GM18951 (cell line): ENCODE results near the gene KRT80.
"Not testable (repeated sequence)": the region's sequence is repeated elsewhere in the genome, so short reads cannot be mapped to it uniquely, and the experiment has no call there.

Experiments used
- POLR2A ChIP-seq: IDR thresholded peaks from 4 replicates; pipeline ENCODE4 v1.6.1; 2011; ENCODE audit warnings: mild to moderate bottlenecking; ENCODE audit not compliant: insufficient read length, insufficient read depth; ENCODE audit errors: extremely low read depth
- in situ Hi-C: fragments of 300-500 bp; cut with MboI; formaldehyde crosslinking; loops from one replicate; pipeline ENCODE4 v1.12.0; 2022; ENCODE audit warnings: low sequenced_read_pairs, mixed read lengths, inconsistent platforms; ENCODE audit not compliant: unreplicated experiment

Gene KRT80

DNA sequence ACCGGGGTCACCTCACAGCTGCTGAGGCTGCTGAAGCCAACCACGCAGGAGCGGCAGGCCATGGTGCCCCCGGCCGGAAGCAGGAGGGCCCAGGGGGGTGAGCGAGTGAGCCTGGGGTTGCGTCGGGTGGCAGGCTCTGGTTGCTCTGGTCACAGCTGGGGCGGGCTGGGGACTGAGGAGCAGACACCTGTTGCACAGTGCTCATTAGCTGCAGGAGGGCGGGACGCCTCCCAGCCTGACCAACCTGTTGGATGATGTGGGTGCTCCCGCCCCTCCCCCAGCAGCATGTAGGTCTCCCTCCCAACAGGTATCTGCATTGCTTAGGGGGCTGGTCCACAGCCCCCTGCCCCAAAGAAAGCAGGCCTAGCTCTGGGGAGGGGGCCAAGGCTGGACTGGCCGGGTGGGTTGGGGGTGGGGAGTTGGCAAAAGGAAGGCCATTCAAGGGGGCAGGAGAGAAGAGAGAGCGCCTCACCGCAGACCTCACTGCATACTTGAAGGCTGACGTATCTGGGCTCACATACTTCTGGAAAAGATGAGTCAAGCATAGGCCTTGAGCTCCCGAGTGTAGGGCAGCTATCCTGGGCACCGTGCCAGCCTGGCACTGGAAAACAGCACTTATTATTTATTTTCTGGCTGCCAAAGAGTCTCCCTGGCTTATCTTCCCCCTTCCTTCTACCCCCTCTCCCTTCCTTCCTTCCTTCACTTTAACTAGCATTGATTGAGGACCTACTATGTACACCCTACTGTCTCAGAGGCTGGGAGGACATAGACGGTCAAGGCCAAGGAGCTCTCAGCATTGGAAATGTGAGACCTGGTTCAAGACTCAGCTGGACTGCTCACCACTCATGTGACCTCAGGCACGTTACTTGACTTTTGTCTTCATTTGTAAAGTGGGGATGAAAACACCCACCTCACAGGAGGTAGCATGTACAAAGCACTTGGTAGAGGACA lies at the start of gene KRT80:
Gene KRT80, minus strand, starts transcription at position 174 of the 951 bp plus-strand sequence. Its CDS starts 112 bp downstream, at position 62.
- in situ Hi-C loops = no loop called here

DNA sequence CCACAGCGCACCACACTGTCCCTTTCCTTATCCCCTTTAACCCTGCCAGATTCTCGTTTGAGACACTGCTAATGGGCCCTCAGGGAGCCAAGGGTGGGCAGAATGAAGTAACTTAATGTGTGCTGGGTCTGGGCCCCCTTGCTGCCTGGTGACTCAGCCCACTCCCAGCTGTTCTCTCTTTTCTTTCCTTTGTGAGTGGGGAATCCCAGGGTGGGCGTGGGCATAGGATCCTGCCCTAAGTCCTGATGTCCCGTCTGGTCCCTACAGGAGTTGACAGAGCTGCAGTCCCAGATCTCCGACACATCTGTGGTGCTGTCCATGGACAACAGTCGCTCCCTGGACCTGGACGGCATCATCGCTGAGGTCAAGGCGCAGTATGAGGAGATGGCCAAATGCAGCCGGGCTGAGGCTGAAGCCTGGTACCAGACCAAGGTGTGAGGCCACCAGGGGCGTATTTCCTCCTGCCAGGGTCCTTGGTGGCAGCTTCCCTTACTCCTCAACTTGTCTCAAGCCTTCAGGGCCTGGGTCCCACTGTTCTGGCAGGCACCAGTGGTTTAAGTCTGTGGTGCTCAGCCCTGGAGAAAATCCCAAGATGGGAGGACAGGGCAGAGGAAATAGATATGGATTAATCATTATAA lies 49.5 kb upstream of the KRT80 start:
- in situ Hi-C loops = no loop called here
- no peak for TF ChIP-seq POLR2A

More for the DNA sequence above, at the start of gene KRT80:
- no peak for TF ChIP-seq POLR2A

DNA sequence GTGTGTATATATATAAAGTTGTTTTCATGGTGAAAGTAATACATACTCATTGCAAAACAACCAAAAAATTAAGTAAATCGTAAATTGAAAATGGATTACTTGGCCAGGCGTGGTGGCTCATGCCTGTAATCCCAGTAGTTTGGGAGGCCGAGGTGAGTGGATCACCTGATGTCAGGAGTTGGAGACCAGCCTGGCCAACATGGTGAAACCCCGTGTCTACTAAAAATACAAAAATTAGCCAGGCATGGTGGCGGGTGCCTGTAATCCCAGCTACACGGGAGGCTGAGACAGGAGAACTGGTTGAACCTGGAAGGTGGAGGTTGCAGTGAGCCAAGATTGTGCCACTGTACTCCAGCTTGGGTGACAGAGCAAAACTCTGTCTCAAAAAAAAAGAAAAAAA lies 48.4 kb upstream of the KRT80 start:
- in situ Hi-C loops = not testable (repeated sequence)

DNA sequence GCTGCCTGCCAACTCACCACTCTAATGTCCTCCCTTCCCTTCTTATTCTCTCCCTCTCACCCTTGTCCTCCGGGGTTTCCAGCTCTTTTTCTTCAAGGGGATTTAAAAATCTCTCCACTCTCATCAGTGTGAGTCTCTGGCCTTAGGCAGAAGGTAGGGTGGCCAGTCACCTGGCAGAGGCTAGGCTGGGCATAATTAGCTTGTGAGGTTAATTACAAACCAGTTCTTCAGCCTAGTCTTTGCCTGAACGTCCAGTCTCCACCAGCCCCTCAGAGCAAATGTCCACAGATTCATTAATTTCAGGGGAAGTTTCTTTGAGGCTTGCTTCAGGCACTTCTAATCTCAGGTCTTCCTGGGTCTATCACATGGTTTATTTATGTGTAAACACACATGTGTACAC lies 48.0 kb upstream of the KRT80 start:
- no peak for TF ChIP-seq POLR2A
- in situ Hi-C loops = no loop called here

DNA sequence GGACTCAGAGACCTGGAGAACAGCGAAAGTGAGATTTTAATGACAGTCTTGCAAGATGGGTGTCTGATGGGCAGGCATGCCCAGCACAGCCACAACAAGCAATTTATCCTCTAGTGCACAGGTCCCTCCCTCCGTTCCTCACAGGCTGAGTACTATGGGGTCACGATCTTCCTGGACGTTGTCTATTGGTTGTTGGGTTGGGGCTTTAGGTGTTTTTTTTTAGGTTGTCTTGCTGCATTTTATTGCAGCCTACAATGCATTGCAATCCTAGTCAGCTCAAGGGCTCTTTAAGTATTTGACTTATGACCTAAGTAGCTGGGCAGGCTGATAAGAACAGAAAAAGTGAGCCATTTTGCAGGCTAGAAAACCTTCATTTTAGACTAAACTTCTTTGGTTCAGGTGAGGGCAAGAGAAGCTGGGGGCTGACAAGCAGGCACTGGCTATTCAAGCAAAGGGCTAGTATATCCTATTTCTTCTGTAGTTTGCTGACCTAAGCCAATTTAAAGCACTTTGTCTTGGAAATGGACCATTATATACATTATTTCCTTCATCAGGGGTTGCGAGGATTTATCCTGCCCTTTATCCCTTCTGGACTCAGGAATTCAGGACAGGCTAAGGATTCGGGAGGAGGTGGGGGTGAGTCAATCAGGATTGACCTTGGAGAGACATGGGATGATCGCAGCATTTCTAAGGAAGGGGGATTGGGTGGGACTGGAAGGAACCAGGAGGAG lies 47.3 kb upstream of the KRT80 start:
- in situ Hi-C loops = no loop called here
- TF ChIP-seq POLR2A = no peak

DNA sequence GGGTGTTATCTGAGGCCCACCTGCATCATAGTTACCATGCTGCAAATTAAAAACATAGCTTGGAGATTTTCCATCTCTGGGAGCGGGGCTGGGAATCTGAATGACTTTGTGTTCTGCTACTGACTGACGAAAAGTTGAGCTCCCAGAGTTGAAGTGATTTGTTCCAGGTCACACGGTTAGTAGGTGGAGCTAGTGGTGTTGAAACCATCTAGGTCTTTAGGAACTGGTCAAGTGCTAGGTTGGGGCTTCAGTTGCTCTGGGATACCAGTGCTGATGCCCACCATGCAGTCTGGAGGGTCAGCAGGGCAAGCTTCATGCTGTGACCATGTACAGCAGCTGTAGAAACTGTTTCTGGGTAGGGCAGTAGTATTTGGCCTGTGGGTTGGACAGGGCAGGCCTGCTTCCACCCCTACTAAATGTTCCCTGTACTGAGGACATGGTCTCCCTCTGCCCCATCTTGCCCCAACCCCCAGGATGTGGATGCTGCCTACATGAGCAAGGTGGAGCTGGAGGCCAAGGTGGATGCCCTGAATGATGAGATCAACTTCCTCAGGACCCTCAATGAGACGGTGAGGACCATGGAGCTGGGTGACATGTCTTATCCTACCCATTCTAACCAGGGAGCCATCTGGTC lies 46.5 kb upstream of the KRT80 start:
- in situ Hi-C loops = no loop called here
- no peak for TF ChIP-seq POLR2A

DNA sequence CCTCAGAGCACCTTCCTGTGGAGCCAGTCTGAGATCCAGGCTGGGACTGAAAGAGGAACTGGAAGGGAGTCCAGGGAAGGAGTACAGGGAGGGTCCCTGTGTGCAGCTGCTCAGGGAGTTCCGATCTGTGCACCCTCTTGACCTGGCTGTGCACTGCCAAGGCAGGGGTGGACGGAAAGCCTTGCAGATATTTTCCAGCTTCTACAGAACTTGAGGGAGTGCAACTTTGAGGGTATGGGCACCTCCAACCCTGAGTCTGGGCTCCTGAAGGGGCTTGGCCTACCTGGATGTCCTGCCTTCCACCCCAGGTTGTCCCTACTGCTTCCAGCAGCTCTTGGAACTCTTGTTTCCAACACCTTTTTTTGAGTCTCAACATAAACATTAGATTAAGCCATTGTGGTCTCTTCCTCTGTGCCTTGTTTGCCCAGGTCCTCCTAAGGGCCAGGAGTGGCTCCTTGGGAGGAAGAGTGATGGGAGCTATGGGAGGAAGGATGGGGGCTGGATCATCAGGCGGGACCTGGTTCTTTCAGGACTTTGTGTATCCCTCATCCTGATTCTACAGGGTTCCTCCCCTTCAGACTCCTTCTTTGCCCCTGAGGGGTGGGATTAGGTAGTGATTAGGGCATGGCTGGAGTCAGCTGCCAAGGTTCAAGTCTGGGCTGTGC lies 44.7 kb upstream of the KRT80 start:
- no peak for TF ChIP-seq POLR2A
- in situ Hi-C loops = no loop called here

DNA sequence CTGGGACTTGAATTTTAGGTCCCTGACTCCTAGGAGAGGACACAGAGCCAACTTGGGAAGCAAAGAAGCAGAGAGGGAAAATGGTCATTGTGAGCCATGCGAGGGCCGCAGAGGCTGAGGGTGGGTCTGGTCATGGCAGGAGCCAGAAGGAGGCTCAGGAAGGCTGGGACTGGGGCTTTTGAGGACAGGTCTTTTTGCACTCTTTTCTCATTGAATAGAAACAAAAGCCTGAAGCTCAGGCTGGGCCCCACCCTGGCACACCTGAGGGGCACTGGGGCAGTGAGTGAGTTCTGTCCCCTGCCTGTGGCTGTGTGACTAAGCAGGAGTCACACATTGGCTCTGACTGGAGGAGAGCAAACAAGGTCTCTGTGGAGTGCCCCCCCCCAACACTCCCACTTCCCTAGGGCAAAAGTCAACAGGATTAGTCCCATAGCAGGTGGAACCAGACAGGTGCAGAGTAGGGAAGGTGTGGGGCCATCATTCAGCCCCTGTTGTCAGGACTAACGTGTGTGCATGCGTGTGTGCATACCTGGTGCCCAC lies 44.1 kb upstream of the KRT80 start:
- in situ Hi-C loops = no loop called here
- no peak for TF ChIP-seq POLR2A

DNA sequence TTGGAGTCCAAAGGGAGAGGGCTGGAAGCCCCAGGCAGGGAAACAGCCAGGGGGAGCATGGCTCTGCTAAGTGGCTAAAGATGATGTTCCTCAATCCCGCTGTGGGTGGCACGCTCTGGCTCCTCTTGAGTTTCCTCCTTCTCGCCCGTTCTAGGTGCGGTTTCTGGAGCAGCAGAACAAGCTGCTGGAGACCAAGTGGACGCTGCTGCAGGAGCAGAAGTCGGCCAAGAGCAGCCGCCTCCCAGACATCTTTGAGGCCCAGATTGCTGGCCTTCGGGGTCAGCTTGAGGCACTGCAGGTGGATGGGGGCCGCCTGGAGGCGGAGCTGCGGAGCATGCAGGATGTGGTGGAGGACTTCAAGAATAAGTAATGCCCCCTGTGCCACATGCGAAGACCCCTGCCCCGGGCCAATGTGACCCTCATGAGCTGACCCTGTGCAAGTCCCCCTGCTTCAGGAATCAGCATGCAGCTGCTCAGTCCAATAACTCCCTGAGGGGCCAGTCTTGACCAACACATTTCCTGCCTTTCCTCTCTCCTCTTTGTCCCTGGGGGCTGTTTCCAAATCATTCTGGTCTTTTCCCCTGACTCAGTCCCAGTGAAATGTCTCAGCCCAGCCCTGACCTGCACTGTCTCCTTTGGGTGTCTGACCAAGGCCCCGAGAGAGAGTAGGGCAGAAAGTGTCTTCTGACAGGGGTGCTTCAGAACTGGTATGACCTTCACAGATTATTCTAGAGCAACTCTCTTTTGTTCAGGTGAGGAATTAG lies 43.4 kb upstream of the KRT80 start:
- no peak for TF ChIP-seq POLR2A
- in situ Hi-C loops = no loop called here

DNA sequence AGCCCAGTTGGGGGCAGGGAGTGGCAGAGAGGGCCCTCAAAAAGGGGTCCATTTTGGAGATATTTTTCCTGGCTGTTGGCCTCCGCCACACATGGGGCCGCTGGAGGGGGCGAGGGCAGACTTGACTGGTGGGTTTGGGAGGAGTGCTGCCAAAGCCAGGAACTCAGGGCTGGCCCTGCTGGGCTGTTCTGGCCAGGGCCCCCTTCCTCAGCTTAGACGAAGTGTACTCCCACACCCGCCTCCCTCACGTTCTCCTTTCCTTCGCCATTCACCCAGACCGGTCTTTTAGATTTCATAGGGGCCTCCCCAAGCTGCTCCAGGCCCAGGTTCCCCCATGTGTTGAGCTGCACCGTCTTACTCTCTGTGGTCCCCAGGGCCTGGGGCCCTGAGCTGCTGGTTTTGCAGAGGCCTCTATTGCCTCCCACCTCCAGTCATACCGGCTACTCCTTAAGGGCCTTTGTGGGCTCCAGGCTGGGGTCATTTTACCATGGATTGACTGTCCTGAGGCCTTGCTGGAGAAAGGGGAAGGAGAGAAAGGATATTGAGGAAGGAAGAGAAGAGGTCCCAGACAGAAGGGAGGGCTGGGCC lies 42.5 kb upstream of the KRT80 start:
- in situ Hi-C loops = no loop called here
- no peak for TF ChIP-seq POLR2A

DNA sequence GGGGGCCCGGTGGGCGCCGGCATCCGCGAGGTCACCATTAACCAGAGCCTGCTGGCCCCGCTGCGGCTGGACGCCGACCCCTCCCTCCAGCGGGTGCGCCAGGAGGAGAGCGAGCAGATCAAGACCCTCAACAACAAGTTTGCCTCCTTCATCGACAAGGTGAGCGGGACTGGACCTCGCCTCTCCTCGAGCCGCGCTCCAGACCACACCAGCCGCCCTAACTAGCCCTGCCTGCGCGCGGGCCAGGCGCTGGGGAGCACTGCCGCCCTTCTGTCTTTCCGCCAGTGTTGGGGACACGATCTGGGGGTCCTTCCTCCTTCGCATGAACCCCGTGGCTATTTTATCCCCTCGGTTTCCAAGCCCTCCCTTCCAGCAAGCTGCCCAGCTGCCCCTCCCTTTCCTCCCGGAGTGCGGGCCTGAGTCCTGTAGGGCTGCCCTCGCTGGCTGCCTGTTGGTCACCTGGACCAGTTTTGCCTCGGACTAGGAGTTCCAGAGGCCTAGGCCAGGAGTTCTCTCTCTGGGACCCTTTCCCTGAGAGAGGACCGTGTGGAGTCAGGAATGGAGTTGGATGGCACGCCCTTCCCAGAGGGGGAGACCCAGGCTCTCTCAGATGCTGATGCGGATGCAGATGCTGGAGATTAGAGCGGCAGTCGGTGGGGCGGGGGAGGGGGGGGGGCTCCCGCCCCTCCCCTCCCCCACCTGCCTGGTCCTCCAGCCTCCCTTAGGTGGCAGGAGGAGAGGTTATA lies 41.8 kb upstream of the KRT80 start:
- no peak for TF ChIP-seq POLR2A
- in situ Hi-C loops = no loop called here
